ENCODE measurements around the gene FOXA1. TPM values are rescaled to one million over a fixed set of nuclear protein-coding genes. Genes with fewer than 3 reads are reported as not detected.
"Not testable (repeated sequence)": the region's sequence is repeated elsewhere in the genome, so short reads cannot be mapped to it uniquely, and the experiment has no call there.

FOXA1 gene
- polyA plus RNA-seq, 3 donors: 0.13 to 2.1 (median 0.22) TPM

GRCh38 chr14:37580146-37580545 lies 14.9 kb downstream of the FOXA1 start:
- WGBS, 3 donors: 78 to 86% (median 85%) methylated on average over 2 of the region's 2 CpGs
- H3K27ac ChIP-seq (ENCODE audit: low read depth, low read length): no peak overlapping the region

GRCh38 chr14:37579274-37579673 lies 15.8 kb downstream of the FOXA1 start:
- WGBS, 3 donors: 31 to 40% (median 38%) methylated on average over 9 of the region's 9 CpGs
- no peak overlapping the region for H3K27ac ChIP-seq (ENCODE audit: low read depth, low read length)

GRCh38 chr14:37573356-37573755 lies 21.7 kb downstream of the FOXA1 start:
- no peak overlapping the region for H3K27ac ChIP-seq (ENCODE audit: low read depth, low read length)
- WGBS, 3 donors: 66 to 88% (median 82%) methylated on average over 2 of the region's 2 CpGs

GRCh38 chr14:37571391-37571790 lies 23.7 kb downstream of the FOXA1 start:
- H3K27ac ChIP-seq (ENCODE audit: low read depth, low read length): no peak overlapping the region
- WGBS, 3 donors: 91 to 93% (median 92%) methylated on average over 4 of the region's 4 CpGs

- H3K27ac ChIP-seq (ENCODE audit: low read depth, low read length): no peak overlapping the region
- WGBS, 3 donors: 84 to 90% (median 87%) methylated on average over 7 of the region's 7 CpGs
Observed at GRCh38 chr14:37569729-37570128, 25.3 kb downstream of the FOXA1 start.

- 33 to 50% (median 39%) methylated on average over 3 of the region's 3 CpGs for WGBS, 3 donors
Observed at GRCh38 chr14:37566811-37567371, 28.2 kb downstream of the FOXA1 start.

GRCh38 chr14:37565550-37565949 lies 29.5 kb downstream of the FOXA1 start:
- no peak overlapping the region for H3K27ac ChIP-seq (ENCODE audit: low read depth, low read length)
- WGBS, 3 donors: 77 to 84% (median 83%) methylated on average over 1 of the region's 1 CpG

More at GRCh38 chr14:37566811-37567371, 28.2 kb downstream of the FOXA1 start:
- no peak overlapping the region for H3K27ac ChIP-seq (ENCODE audit: low read depth, low read length)

- WGBS, 3 donors: 69 to 86% (median 76%) methylated on average over 2 of the region's 2 CpGs
- H3K27ac ChIP-seq (ENCODE audit: low read depth, low read length): no peak overlapping the region
Observed at GRCh38 chr14:37563189-37563588, 31.9 kb downstream of the FOXA1 start.

- 75 to 85% (median 77%) methylated on average over 6 of the region's 6 CpGs for WGBS, 3 donors
- no peak overlapping the region for H3K27ac ChIP-seq (ENCODE audit: low read depth, low read length)
Observed at GRCh38 chr14:37559386-37559785, 35.7 kb downstream of the FOXA1 start.

- 88 to 93% (median 91%) methylated on average over 4 of the region's 4 CpGs for WGBS, 3 donors
- H3K27ac ChIP-seq (ENCODE audit: low read depth, low read length): no peak overlapping the region
Observed at GRCh38 chr14:37558740-37559139, 36.3 kb downstream of the FOXA1 start.

GRCh38 chr14:37555596-37555995 lies 39.5 kb downstream of the FOXA1 start:
- 88 to 100% (median 92%) methylated on average over 9 to 28 of the region's 33 CpGs for WGBS, 3 donors
- not testable (repeated sequence) for H3K27ac ChIP-seq (ENCODE audit: low read depth, low read length)

- 84 to 96% (median 95%) methylated on average over 1 of the region's 1 CpG for WGBS, 3 donors
- H3K27ac ChIP-seq (ENCODE audit: low read depth, low read length): no peak overlapping the region
Observed at GRCh38 chr14:37553935-37554550, 41.0 kb downstream of the FOXA1 start.

- H3K27ac ChIP-seq (ENCODE audit: low read depth, low read length): no peak overlapping the region
- 88 to 98% (median 92%) methylated on average over 1 of the region's 1 CpG for WGBS, 3 donors
Observed at GRCh38 chr14:37551119-37551518, 43.9 kb downstream of the FOXA1 start.

GRCh38 chr14:37550511-37550910 lies 44.5 kb downstream of the FOXA1 start:
- no peak overlapping the region for H3K27ac ChIP-seq (ENCODE audit: low read depth, low read length)
- 55 to 56% (median 56%) methylated on average over 5 of the region's 5 CpGs for WGBS, 3 donors

- no peak overlapping the region for H3K27ac ChIP-seq (ENCODE audit: low read depth, low read length)
- WGBS, 3 donors: 29 to 69% (median 46%) methylated on average over 6 of the region's 6 CpGs
Observed at GRCh38 chr14:37546621-37547447, 48.2 kb downstream of the FOXA1 start.

GRCh38 chr14:37545174-37545573 lies 49.9 kb downstream of the FOXA1 start:
- H3K27ac ChIP-seq (ENCODE audit: low read depth, low read length): no peak overlapping the region

- H3K27ac ChIP-seq (ENCODE audit: low read depth, low read length): no peak overlapping the region
- 33 to 69% (median 69%) methylated on average over 2 of the region's 2 CpGs for WGBS, 3 donors
Observed at GRCh38 chr14:37544407-37544806, 50.6 kb downstream of the FOXA1 start.

GRCh38 chr14:37539992-37540391 lies 55.1 kb downstream of the FOXA1 start:
- H3K27ac ChIP-seq (ENCODE audit: low read depth, low read length): no peak overlapping the region
- WGBS, 3 donors: 89 to 98% (median 91%) methylated on average over 1 of the region's 1 CpG

Data from adipose tissue (tissue), 3 donors.